ENCODE results near the gene ACER2.

DNA sequence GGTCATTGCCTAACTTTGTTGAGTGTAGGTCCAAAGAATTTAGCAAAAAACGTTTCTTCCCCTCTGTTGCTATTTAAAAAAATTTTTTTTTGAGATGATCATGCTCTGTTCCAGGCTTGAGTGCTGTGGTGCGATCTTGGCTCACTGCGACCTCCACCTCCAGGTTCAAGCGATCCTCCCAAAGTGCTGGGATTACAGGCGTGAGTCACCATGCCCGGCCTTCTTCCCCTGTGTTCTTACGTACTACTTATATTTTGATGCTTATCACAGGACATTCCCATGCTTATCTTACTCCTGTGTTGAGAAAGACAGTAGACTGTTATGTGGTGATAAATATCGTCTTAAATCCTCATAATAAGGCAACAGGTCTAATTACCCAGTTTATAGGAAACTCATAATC, 2.5 kb downstream of the ACER2 start:
- TF ChIP-seq, protein P1, sequence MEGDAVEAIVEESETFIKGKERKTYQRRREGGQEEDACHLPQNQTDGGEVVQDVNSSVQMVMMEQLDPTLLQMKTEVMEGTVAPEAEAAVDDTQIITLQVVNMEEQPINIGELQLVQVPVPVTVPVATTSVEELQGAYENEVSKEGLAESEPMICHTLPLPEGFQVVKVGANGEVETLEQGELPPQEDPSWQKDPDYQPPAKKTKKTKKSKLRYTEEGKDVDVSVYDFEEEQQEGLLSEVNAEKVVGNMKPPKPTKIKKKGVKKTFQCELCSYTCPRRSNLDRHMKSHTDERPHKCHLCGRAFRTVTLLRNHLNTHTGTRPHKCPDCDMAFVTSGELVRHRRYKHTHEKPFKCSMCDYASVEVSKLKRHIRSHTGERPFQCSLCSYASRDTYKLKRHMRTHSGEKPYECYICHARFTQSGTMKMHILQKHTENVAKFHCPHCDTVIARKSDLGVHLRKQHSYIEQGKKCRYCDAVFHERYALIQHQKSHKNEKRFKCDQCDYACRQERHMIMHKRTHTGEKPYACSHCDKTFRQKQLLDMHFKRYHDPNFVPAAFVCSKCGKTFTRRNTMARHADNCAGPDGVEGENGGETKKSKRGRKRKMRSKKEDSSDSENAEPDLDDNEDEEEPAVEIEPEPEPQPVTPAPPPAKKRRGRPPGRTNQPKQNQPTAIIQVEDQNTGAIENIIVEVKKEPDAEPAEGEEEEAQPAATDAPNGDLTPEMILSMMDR (IDR thresholded peaks at IDR 0.05; ENCODE audit: poor library complexity): no peak
- no peak for TF ChIP-seq EZH2 (IDR thresholded peaks at IDR 0.05; ENCODE audit: borderline replicate concordance)

Data from hepatocyte (in vitro differentiated cells).